Osteoblast (primary cell): Measurements from ENCODE around the gene FAM120B. TPM values are rescaled to one million over a fixed set of nuclear protein-coding genes. Genes with fewer than 3 reads are reported as not detected.
"Not testable (repeated sequence)": the region's sequence is repeated elsewhere in the genome, so short reads cannot be mapped to it uniquely, and the experiment has no call there.

ENCODE experiments used
- DNase-seq: peaks from one replicate; pipeline ENCODE4 v3.0.0; 2011; ENCODE audit warnings: low spot score, mixed read lengths; ENCODE audit not compliant: insufficient read length; ENCODE audit errors: missing footprints
- H2AFZ ChIP-seq: 2 replicates; pipeline ENCODE4 v1.6.0; 2011; ENCODE audit warnings: mild to moderate bottlenecking, low read length
- H3K27ac ChIP-seq: 2 replicates; pipeline ENCODE4 v1.5.1; 2011; ENCODE audit warnings: mild to moderate bottlenecking, low read depth, low read length, moderate library complexity
- H3K27me3 ChIP-seq: 2 replicates; pipeline ENCODE4 v1.6.0; 2012; ENCODE audit warnings: mild to moderate bottlenecking, control low read depth, inconsistent platforms, low read length, moderate library complexity; ENCODE audit not compliant: insufficient read depth
- H3K36me3 ChIP-seq: 2 replicates; pipeline ENCODE4 v1.5.1; 2011; ENCODE audit warnings: mild to moderate bottlenecking, low read length, control low read depth, moderate library complexity; ENCODE audit not compliant: insufficient read depth
- H3K4me1 ChIP-seq: 2 replicates; pipeline ENCODE4 v1.5.1; 2011; ENCODE audit warnings: mild to moderate bottlenecking, low read length, control low read depth, moderate library complexity; ENCODE audit not compliant: insufficient read depth
- H3K4me2 ChIP-seq: 2 replicates; pipeline ENCODE4 v1.6.0; 2011; ENCODE audit warnings: mild to moderate bottlenecking, low read length; ENCODE audit not compliant: insufficient read depth
- H3K4me3 ChIP-seq: fragments of 200-600 bp; sonication (generic); 3 replicates; pipeline ENCODE4 v1.5.1; 2012; ENCODE audit warnings: mild to moderate bottlenecking, low read length, inconsistent platforms; ENCODE audit not compliant: insufficient read depth
- H3K79me2 ChIP-seq: 2 replicates; pipeline ENCODE4 v1.6.0; 2012; ENCODE audit warnings: mild to moderate bottlenecking, low read length, control low read depth, inconsistent platforms; ENCODE audit not compliant: insufficient read depth
- H3K9me3 ChIP-seq: 2 replicates; pipeline ENCODE4 v1.5.1; 2011; ENCODE audit warnings: low read depth, low read length, control low read depth
- H4K20me1 ChIP-seq: 2 replicates; pipeline ENCODE4 v1.6.0; 2012; ENCODE audit warnings: mild to moderate bottlenecking, low read length, control low read depth; ENCODE audit not compliant: insufficient read depth
- total RNA-seq: library from RNA; depleted of rRNA; stranded (reverse); fragments of >200 nt; gene quantifications from 2 replicates; pipeline ENCODE4 v1.2.3, GENCODE V29; 2012
- TF ChIP-seq, protein P1 (sequence below): IDR thresholded peaks from 2 replicates; pipeline ENCODE4 v1.5.1; 2011; ENCODE audit warnings: mild to moderate bottlenecking, low read depth, low read length, moderate library complexity; ENCODE audit errors: extremely low read depth

Gene FAM120B
- total RNA-seq, 1 donor, result 13.4 TPM

GRCh38 chr6:170405311-170405975 lies 98.9 kb downstream of the FAM120B start:
- H3K27me3 ChIP-seq, result no peaks in the 10 kb centered on the region
- H4K20me1 ChIP-seq, result no peaks in the 10 kb centered on the region
- H3K79me2 ChIP-seq, result no peaks in the 10 kb centered on the region
- H3K9me3 ChIP-seq, result no peaks in the 10 kb centered on the region
- H3K4me2 ChIP-seq, result peak overlapping the region; percentile 73
- peaks cover 19% of the 10 kb centered on the region for H3K36me3 ChIP-seq
- H2AFZ ChIP-seq, result peak overlapping the region; percentile 43
- TF ChIP-seq, protein P1, sequence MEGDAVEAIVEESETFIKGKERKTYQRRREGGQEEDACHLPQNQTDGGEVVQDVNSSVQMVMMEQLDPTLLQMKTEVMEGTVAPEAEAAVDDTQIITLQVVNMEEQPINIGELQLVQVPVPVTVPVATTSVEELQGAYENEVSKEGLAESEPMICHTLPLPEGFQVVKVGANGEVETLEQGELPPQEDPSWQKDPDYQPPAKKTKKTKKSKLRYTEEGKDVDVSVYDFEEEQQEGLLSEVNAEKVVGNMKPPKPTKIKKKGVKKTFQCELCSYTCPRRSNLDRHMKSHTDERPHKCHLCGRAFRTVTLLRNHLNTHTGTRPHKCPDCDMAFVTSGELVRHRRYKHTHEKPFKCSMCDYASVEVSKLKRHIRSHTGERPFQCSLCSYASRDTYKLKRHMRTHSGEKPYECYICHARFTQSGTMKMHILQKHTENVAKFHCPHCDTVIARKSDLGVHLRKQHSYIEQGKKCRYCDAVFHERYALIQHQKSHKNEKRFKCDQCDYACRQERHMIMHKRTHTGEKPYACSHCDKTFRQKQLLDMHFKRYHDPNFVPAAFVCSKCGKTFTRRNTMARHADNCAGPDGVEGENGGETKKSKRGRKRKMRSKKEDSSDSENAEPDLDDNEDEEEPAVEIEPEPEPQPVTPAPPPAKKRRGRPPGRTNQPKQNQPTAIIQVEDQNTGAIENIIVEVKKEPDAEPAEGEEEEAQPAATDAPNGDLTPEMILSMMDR, result no peak
- H3K4me1 ChIP-seq, result peaks cover 32% of the 10 kb centered on the region
- peak; percentile 94 for DNase-seq
- H3K4me3 ChIP-seq, result peak overlapping the region; percentile 3
- H3K27ac ChIP-seq, result peak overlapping the region; percentile 93

- Histone ChIP-seq H3K4me2 (no peak overlapping the region), H3K36me3 (peaks cover 8% of the 10 kb centered on the region), H2AFZ (no peak overlapping the region), H3K27ac (no peak overlapping the region), H3K4me1 (peaks cover 32% of the 10 kb centered on the region), H3K27me3 (no peaks in the 10 kb centered on the region), H3K9me3 (no peaks in the 10 kb centered on the region), H3K79me2 (no peaks in the 10 kb centered on the region), H4K20me1 (no peaks in the 10 kb centered on the region), H3K4me3 (no peak overlapping the region)
- TF ChIP-seq, protein P1, result no peak
- DNase-seq, result no peak
Measured at GRCh38 chr6:170407200-170407599, 100.6 kb downstream of the FAM120B start.

DNA sequence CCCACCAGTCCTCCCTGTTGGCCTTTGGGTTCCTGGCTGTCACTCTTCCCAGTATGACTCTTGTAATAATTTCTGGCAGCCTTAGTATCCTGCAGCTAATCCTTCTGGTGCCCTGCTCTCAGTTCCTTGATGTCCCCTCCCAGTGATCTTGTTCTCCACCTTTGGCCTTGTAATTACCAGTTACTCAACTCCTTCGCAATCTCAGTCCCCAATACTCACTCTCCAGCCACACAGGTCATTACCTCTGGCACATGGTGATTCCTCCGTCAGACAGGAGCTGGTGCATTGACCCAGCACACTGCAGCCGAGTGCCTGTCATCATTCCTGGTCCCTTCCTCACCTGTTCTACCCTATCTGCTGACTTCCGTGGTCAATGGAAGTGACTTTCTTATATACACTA lies 101.4 kb downstream of the FAM120B start:
- Histone ChIP-seq H3K9me3 (no peaks in the 10 kb centered on the region), H4K20me1 (no peaks in the 10 kb centered on the region), H2AFZ (no peak overlapping the region), H3K27ac (no peak overlapping the region), H3K27me3 (no peaks in the 10 kb centered on the region), H3K4me2 (no peak overlapping the region), H3K4me3 (no peak overlapping the region), H3K4me1 (peaks cover 32% of the 10 kb centered on the region), H3K36me3 (peaks cover 6% of the 10 kb centered on the region), H3K79me2 (no peaks in the 10 kb centered on the region)
- TF ChIP-seq, protein P1, result no peak
- DNase-seq, result no peak

GRCh38 chr6:170409746-170410145 lies 103.2 kb downstream of the FAM120B start:
- H3K36me3 ChIP-seq, H3K79me2 ChIP-seq, H4K20me1 ChIP-seq, H3K9me3 ChIP-seq, H3K4me3 ChIP-seq, H3K27me3 ChIP-seq, DNase-seq, H2AFZ ChIP-seq, H3K4me2 ChIP-seq, H3K27ac ChIP-seq: not testable (repeated sequence)
- peaks cover 18% of the 10 kb centered on the region for H3K4me1 ChIP-seq
